Endodermal cell (in vitro differentiated cells): ENCODE measurements around the gene GPC3. TPM values are rescaled to one million over a fixed set of nuclear protein-coding genes. Genes with fewer than 3 reads are reported as not detected.

Experiments used
- DNase-seq: peaks from one replicate; pipeline ENCODE4 v3.0.0-alpha.2; 2017
- H3K27ac ChIP-seq: 2 replicates; pipeline ENCODE4 v1.5.1; 2013; ENCODE audit warnings: mild to moderate bottlenecking, low read depth, low read length, moderate library complexity
- H3K27me3 ChIP-seq: 2 replicates; pipeline ENCODE4 v1.6.1; 2013; ENCODE audit warnings: mild to moderate bottlenecking, low read length, moderate library complexity; ENCODE audit not compliant: insufficient read depth, control insufficient read depth, poor library complexity, severe bottlenecking
- H3K36me3 ChIP-seq: 2 replicates; pipeline ENCODE4 v1.7.0; 2013; ENCODE audit warnings: mild to moderate bottlenecking, low read length, moderate library complexity; ENCODE audit not compliant: control insufficient read depth, insufficient read depth
- H3K4me1 ChIP-seq: one replicate; pipeline ENCODE4 v1.7.0; 2013; ENCODE audit warnings: low read length; ENCODE audit not compliant: control insufficient read depth, insufficient read depth
- H3K4me3 ChIP-seq: 2 replicates; pipeline ENCODE4 v1.5.1; 2013; ENCODE audit warnings: mild to moderate bottlenecking, low read length, moderate library complexity
- H3K9ac ChIP-seq: 2 replicates; pipeline ENCODE4 v1.6.1; 2013; ENCODE audit warnings: mild to moderate bottlenecking, low read length, moderate library complexity; ENCODE audit not compliant: poor library complexity, severe bottlenecking; ENCODE audit errors: extremely low read depth
- H3K9me3 ChIP-seq: 2 replicates; pipeline ENCODE4 v1.6.1; 2013; ENCODE audit warnings: mild to moderate bottlenecking, low read length, moderate library complexity; ENCODE audit not compliant: control insufficient read depth
- H3K27ac Mint-ChIP-seq: 2 replicates; pipeline ENCODE4 v1.8.0; 2020; ENCODE audit warnings: mixed read lengths
- H3K27me3 Mint-ChIP-seq: 2 replicates; pipeline ENCODE4 v1.8.0; 2021; ENCODE audit warnings: mild to moderate bottlenecking, mixed read lengths; ENCODE audit not compliant: insufficient read depth
- H3K36me3 Mint-ChIP-seq: 2 replicates; pipeline ENCODE4 v1.8.0; 2020; ENCODE audit warnings: low read depth, mixed read lengths
- H3K4me1 Mint-ChIP-seq: 2 replicates; pipeline ENCODE4 v1.8.0; 2020; ENCODE audit warnings: mixed read lengths
- H3K4me3 Mint-ChIP-seq: 2 replicates; pipeline ENCODE4 v1.8.0; 2020; ENCODE audit warnings: mild to moderate bottlenecking, moderate library complexity, mixed read lengths
- H3K9me3 Mint-ChIP-seq: 2 replicates; pipeline ENCODE4 v1.8.0; 2020; ENCODE audit warnings: mild to moderate bottlenecking, mixed read lengths
- WGBS, 2 experiments: methylation state at CpG; one replicate each; pipeline versions ENCODE4 v1.1.5 to v1.1.7; 2013; ENCODE audit warnings: missing lambda C conversion rate in 2 of 2, mixed read lengths in 1 of 2; ENCODE audit not compliant: insufficient coverage in 1 of 2, insufficient read length in 1 of 2; 5-methylcytosine and 5-hydroxymethylcytosine counted together
- total RNA-seq, 2 donors: library from RNA; stranded (reverse); fragmentation: NEBNext Ultra II Directional in 1 of 2; extraction: Animal tissue kit (Norgen Biotek cat#: 25700) in 1 of 2; gene quantifications; 2 replicates in 1 of 2; 3 replicates in 1 of 2; pipeline ENCODE4 v1.2.1, GENCODE V29; 2021
- TF ChIP-seq, protein P1 (sequence below): fragments of 200-600 bp; sonication (generic); conservative IDR thresholded peaks from 2 replicates; pipeline ENCODE4 v1.5.0; 2021; ENCODE audit warnings: antibody characterized with exemption, mild to moderate bottlenecking

Gene GPC3
- total RNA-seq, 2 donors from 2014 or later = 39.5 to 125 TPM

DNA sequence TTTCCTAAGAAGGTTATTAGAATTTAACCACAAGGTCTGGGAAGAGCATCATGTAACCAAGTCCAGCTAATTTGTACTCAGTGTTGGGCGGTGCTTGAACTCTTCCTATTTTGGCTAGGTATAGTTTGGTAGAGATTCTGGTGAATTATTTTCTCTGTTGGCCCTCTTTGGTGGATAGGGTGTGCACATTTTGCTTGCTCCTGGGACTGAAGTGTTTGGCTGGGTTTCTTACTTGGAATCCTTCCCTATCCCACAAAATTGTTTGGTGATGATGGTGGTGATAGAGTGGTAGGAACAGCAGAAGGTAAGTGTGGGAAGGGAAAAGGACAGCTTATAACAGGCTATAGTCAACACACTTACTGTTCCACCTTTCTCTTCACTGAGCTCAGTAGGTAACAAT is 375.3 kb downstream of the GPC3 start:
- Histone ChIP-seq H3K36me3 (no peaks in the 10 kb centered on the region), H3K27ac (no peak overlapping the region), H3K9ac (no peak overlapping the region), H3K9me3 (peaks cover 6% of the 10 kb centered on the region), H3K4me1 (no peaks in the 10 kb centered on the region), H3K4me3 (no peak overlapping the region), H3K27me3 (no peaks in the 10 kb centered on the region)
- Mint-ChIP-seq H3K36me3 (peaks cover 4% of the 10 kb centered on the region), H3K27ac (no peak overlapping the region), H3K27me3 (no peaks in the 10 kb centered on the region), H3K9me3 (peaks cover 13% of the 10 kb centered on the region), H3K4me1 (peaks cover 8% of the 10 kb centered on the region), H3K4me3 (no peak overlapping the region)
- DNase-seq = no peak
- TF ChIP-seq, protein P1, sequence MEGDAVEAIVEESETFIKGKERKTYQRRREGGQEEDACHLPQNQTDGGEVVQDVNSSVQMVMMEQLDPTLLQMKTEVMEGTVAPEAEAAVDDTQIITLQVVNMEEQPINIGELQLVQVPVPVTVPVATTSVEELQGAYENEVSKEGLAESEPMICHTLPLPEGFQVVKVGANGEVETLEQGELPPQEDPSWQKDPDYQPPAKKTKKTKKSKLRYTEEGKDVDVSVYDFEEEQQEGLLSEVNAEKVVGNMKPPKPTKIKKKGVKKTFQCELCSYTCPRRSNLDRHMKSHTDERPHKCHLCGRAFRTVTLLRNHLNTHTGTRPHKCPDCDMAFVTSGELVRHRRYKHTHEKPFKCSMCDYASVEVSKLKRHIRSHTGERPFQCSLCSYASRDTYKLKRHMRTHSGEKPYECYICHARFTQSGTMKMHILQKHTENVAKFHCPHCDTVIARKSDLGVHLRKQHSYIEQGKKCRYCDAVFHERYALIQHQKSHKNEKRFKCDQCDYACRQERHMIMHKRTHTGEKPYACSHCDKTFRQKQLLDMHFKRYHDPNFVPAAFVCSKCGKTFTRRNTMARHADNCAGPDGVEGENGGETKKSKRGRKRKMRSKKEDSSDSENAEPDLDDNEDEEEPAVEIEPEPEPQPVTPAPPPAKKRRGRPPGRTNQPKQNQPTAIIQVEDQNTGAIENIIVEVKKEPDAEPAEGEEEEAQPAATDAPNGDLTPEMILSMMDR = no peak
- WGBS, 2 experiments = 90% methylated on average over 1 of the region's 1 CpG; no CpG with 5 or more reads in 1 of the 2 experiments

DNA sequence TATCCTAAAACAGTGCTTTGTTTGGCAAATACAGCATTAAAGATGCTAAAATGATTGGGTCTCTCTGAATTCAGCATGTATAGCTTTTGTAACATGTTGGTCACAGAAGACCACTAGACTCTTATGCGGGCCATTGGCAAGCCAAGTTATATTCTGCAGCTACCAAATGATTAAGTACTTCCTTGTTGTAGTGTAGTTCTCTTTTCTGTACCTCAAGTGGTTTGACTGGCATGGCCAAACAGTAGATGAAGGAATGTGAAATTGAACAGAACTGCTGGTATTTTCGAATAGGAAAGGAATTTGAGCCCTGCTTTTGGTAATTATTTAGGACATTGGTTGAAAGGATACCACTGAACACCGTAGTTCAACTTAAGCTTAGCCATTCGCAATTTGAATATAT is 376.2 kb downstream of the GPC3 start:
- H3K9ac ChIP-seq = no peak overlapping the region
- DNase-seq = no peak
- H3K36me3 ChIP-seq = no peaks in the 10 kb centered on the region
- H3K4me3 ChIP-seq = no peak overlapping the region
- H3K9me3 ChIP-seq = peaks cover 5% of the 10 kb centered on the region
- WGBS, 2 experiments = 97 to 100% methylated on average over 1 to 4 of the region's 4 CpGs
- H3K27me3 Mint-ChIP-seq = no peaks in the 10 kb centered on the region
- H3K27ac ChIP-seq = no peak overlapping the region
- peaks cover 5% of the 10 kb centered on the region for H3K9me3 Mint-ChIP-seq
- H3K4me1 ChIP-seq = no peaks in the 10 kb centered on the region
- no peaks in the 10 kb centered on the region for H3K27me3 ChIP-seq
- H3K4me3 Mint-ChIP-seq = no peak overlapping the region
- no peak overlapping the region for H3K27ac Mint-ChIP-seq
- no peaks in the 10 kb centered on the region for H3K36me3 Mint-ChIP-seq
- H3K4me1 Mint-ChIP-seq = peaks cover 8% of the 10 kb centered on the region
- TF ChIP-seq, protein P1 = no peak

DNA sequence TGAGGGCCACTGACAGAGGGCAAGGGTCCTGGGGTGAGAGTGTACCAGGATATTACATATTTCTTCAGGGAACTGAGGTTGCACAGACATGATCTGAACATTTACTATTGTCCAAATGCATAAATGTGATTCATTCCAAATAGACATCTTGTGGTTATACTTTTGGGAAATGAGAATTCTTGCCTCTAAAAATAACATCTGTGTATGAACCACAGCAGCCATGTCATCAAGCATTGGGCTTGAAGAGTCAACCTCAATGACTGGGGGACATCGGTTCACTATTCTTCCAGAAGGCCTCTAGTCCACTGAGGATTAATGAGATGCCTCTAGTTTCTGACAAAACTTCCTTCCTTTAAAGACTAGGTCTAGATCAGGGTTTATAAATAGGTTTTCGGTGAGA is 377.0 kb downstream of the GPC3 start:
- Mint-ChIP-seq H3K36me3 (no peaks in the 10 kb centered on the region), H3K4me3 (no peak overlapping the region), H3K27me3 (no peaks in the 10 kb centered on the region), H3K4me1 (peaks cover 8% of the 10 kb centered on the region), H3K27ac (no peak overlapping the region), H3K9me3 (no peaks in the 10 kb centered on the region)
- 100% methylated on average over 1 of the region's 2 CpGs; no CpG with 5 or more reads in 1 of the 2 experiments for WGBS, 2 experiments
- H3K36me3 ChIP-seq = no peaks in the 10 kb centered on the region
- no peak overlapping the region for H3K27ac ChIP-seq
- no peaks in the 10 kb centered on the region for H3K9me3 ChIP-seq
- no peak overlapping the region for H3K4me3 ChIP-seq
- H3K9ac ChIP-seq = no peak overlapping the region
- H3K27me3 ChIP-seq = no peaks in the 10 kb centered on the region
- no peak for DNase-seq
- TF ChIP-seq, protein P1 = no peak
- no peaks in the 10 kb centered on the region for H3K4me1 ChIP-seq
